SK-N-SH (cell line): ENCODE measurements around the gene TSACC. TPM values are rescaled to one million over a fixed set of nuclear protein-coding genes. Genes with fewer than 3 reads are reported as not detected.

Experiments
- CTCF ChIA-PET: fragments of 300-600, 350-600 bp; formaldehyde crosslinking; extraction: SDS; loops from one replicate; lab custom pipeline; 2021; lab: Yijun Ruan, JAX
- POLR2A ChIA-PET: fragments of 350-600 bp; sonication (Branson Sonifier 250); formaldehyde crosslinking; extraction: SDS; loops from one replicate; lab custom pipeline; 2020; ENCODE audit warnings: antibody characterized with exemption, inconsistent platforms; lab: Yijun Ruan, JAX
- DNase-seq: peaks from one replicate; pipeline ENCODE4 v3.0.0; 2012
- H2AFZ ChIP-seq: fragments of 200-600 bp; sonication (generic); 2 replicates; pipeline ENCODE4 v1.8.1; 2016; ENCODE audit warnings: antibody characterized with exemption, mild to moderate bottlenecking, low read depth
- H3F3A ChIP-seq: fragments of 200-600 bp; sonication (generic); replicated peaks from 2 replicates; pipeline ENCODE3; 2016; ENCODE audit warnings: antibody characterized with exemption, mild to moderate bottlenecking; ENCODE audit not compliant: insufficient read depth
- H3K27ac ChIP-seq, 2 experiments: fragments of 200-500 bp in 1 of 2; fragments of 200-600 bp in 1 of 2; sonication (Bioruptor generic) in 1 of 2; sonication (generic), shearing (Covaris generic) in 1 of 2; 2 replicates each; pipeline versions ENCODE4 v1.5.1 to v1.6.1; 2014 to 2016; ENCODE audit warnings: low read depth in 2 of 2, inconsistent platforms in 1 of 2, low read length in 1 of 2, mild to moderate bottlenecking in 1 of 2, mixed read lengths in 1 of 2
- H3K27me3 ChIP-seq: fragments of 200-600 bp; sonication (generic), shearing (Covaris generic); 2 replicates; pipeline ENCODE4 v1.6.1; 2016; ENCODE audit warnings: mixed run types; ENCODE audit not compliant: insufficient read depth
- H3K36me3 ChIP-seq, 2 experiments: fragments of 200-500 bp in 1 of 2; fragments of 200-600 bp in 1 of 2; sonication (Bioruptor generic) in 1 of 2; sonication (generic) in 1 of 2; replicated peaks in 1 of 2; 2 replicates each; pipeline versions ENCODE3 to v1.5.1; 2014 to 2016; ENCODE audit warnings: low read length in 1 of 2, mild to moderate bottlenecking in 1 of 2; ENCODE audit not compliant: insufficient read depth in 2 of 2, control insufficient read depth in 1 of 2
- H3K4me1 ChIP-seq, 2 experiments: fragments of 200-500 bp in 1 of 2; fragments of 200-600 bp in 1 of 2; sonication (Bioruptor generic) in 1 of 2; sonication (generic), shearing (Covaris generic) in 1 of 2; 2 replicates each; pipeline versions ENCODE4 v1.5.1 to v1.6.1; 2014 to 2016; ENCODE audit warnings: low read depth in 1 of 2, low read length in 1 of 2, mixed run types in 1 of 2; ENCODE audit not compliant: insufficient read depth in 2 of 2, control insufficient read depth in 1 of 2
- H3K4me2 ChIP-seq: fragments of 200-600 bp; sonication (generic), shearing (Covaris generic); 2 replicates; pipeline ENCODE4 v1.6.1; 2017; ENCODE audit warnings: mixed run types
- H3K4me3 ChIP-seq, 2 experiments: fragments of 200-500 bp in 1 of 2; fragments of 200-600 bp in 1 of 2; sonication (Bioruptor generic) in 1 of 2; sonication (generic), shearing (Covaris generic) in 1 of 2; 2 replicates each; pipeline versions ENCODE4 v1.5.1 to v1.8.1; 2014 to 2016; ENCODE audit warnings: low read depth in 2 of 2, inconsistent platforms in 1 of 2, low read length in 1 of 2, mild to moderate bottlenecking in 1 of 2, mixed read lengths in 1 of 2, moderate library complexity in 1 of 2
- H3K79me2 ChIP-seq: fragments of 200-600 bp; sonication (generic); 2 replicates; pipeline ENCODE4 v1.8.1; 2017; ENCODE audit warnings: mild to moderate bottlenecking; ENCODE audit not compliant: insufficient read depth
- H3K9ac ChIP-seq: fragments of 200-600 bp; sonication (generic); 2 replicates; pipeline ENCODE4 v1.6.1; 2017; ENCODE audit warnings: mixed run types
- H3K9me2 ChIP-seq: fragments of 200-600 bp; sonication (generic); 2 replicates; pipeline ENCODE4 v1.6.1; 2017; ENCODE audit warnings: mixed run types
- H3K9me3 ChIP-seq: fragments of 200-600 bp; sonication (generic); 2 replicates; pipeline ENCODE4 v1.6.1; 2017; ENCODE audit warnings: mixed run types, mild to moderate bottlenecking, moderate library complexity
- H4K20me1 ChIP-seq: fragments of 200-600 bp; sonication (generic); 2 replicates; pipeline ENCODE4 v1.6.1; 2017; ENCODE audit warnings: mild to moderate bottlenecking, mixed run types; ENCODE audit not compliant: insufficient read depth
- ELF1 ChIP-seq: IDR thresholded peaks from 2 replicates; pipeline ENCODE4 v1.4.0; 2012
- EP300 ChIP-seq, 2 experiments: IDR thresholded peaks; 2 replicates each; pipeline versions ENCODE4 v1.4.0 to v1.6.1; 2012; ENCODE audit warnings: borderline replicate concordance in 1 of 2, low read depth in 1 of 2, low read length in 1 of 2
- FOSL2 ChIP-seq: IDR thresholded peaks from 2 replicates; pipeline ENCODE4 v1.4.0; 2012; ENCODE audit warnings: low read depth, mild to moderate bottlenecking, moderate library complexity, borderline replicate concordance
- FOXJ3 ChIP-seq: sonication (generic); formaldehyde crosslinking; IDR thresholded peaks from 2 replicates; pipeline ENCODE4 v1.5.1; 2020; ENCODE audit warnings: mild to moderate bottlenecking, missing genetic modification reagents
- GABPA ChIP-seq: IDR thresholded peaks from 2 replicates; pipeline ENCODE4 v1.4.0; 2012; ENCODE audit warnings: low read depth, mild to moderate bottlenecking
- GATA2 ChIP-seq: sonication (generic); formaldehyde crosslinking; IDR thresholded peaks from 2 replicates; pipeline ENCODE4 v1.5.0; 2020; ENCODE audit warnings: mild to moderate bottlenecking, missing genetic modification reagents
- MEF2A ChIP-seq: IDR thresholded peaks from 2 replicates; pipeline ENCODE4 v1.4.0; 2012; ENCODE audit warnings: low read depth, borderline replicate concordance
- NFIC ChIP-seq: IDR thresholded peaks from 2 replicates; pipeline ENCODE4 v1.4.0; 2012; ENCODE audit warnings: borderline replicate concordance
- NRF1 ChIP-seq: IDR thresholded peaks from 2 replicates; pipeline ENCODE4 v1.6.1; 2012; ENCODE audit warnings: low read depth, mild to moderate bottlenecking, low read length
- POLR2AphosphoS5 ChIP-seq: IDR thresholded peaks from 2 replicates; pipeline ENCODE4 v1.6.1; 2012; ENCODE audit warnings: low read depth, low read length
- RAD21 ChIP-seq: IDR thresholded peaks from 2 replicates; pipeline ENCODE4 v1.6.1; 2012; ENCODE audit warnings: mild to moderate bottlenecking, low read length
- RFX5 ChIP-seq: IDR thresholded peaks from 2 replicates; pipeline ENCODE4 v1.6.1; 2012; ENCODE audit warnings: mild to moderate bottlenecking, improper control_type of control experiment, low read length
- SIN3A ChIP-seq: IDR thresholded peaks from 2 replicates; pipeline ENCODE4 v1.6.1; 2012; ENCODE audit warnings: low read depth, mild to moderate bottlenecking, low read length, moderate library complexity, borderline replicate concordance
- SMC3 ChIP-seq: IDR thresholded peaks from 2 replicates; pipeline ENCODE4 v1.6.1; 2012; ENCODE audit warnings: low read depth, low read length, improper control_type of control experiment
- TAF1 ChIP-seq: IDR thresholded peaks from 2 replicates; pipeline ENCODE4 v1.6.1; 2012; ENCODE audit warnings: low read depth, mild to moderate bottlenecking, low read length, moderate library complexity, borderline replicate concordance
- TCF12 ChIP-seq: IDR thresholded peaks from 2 replicates; pipeline ENCODE4 v1.4.0; 2012
- TEAD4 ChIP-seq: IDR thresholded peaks from 2 replicates; pipeline ENCODE4 v1.4.0; 2012; ENCODE audit warnings: mild to moderate bottlenecking, borderline replicate concordance; ENCODE audit not compliant: insufficient read depth
- WGBS: methylation state at CpG from one replicate; pipeline ENCODE4 v1.1.6; 2017; ENCODE audit warnings: low lambda C conversion rate; 5-methylcytosine and 5-hydroxymethylcytosine counted together
- polyA plus RNA-seq, 3 experiments: library from polyadenylated mRNA; depleted of rRNA; stranded (reverse); fragments of >200 nt; gene quantifications; 2 replicates each; pipeline ENCODE4 v1.2.3, GENCODE V29; 2012
- TF ChIP-seq, protein P1 (sequence below): IDR thresholded peaks from 2 replicates; pipeline ENCODE4 v1.4.0; 2012; ENCODE audit warnings: low read depth
- TF ChIP-seq, protein P2 (sequence below): IDR thresholded peaks from 2 replicates; pipeline ENCODE4 v1.4.0; 2012; ENCODE audit warnings: low read depth, borderline replicate concordance
- TF ChIP-seq, protein P3 (sequence below): fragments of 150-350 bp; IDR thresholded peaks from 2 replicates; pipeline ENCODE4 v1.6.1; 2016; ENCODE audit warnings: mild to moderate bottlenecking, low read depth, low read length

Gene TSACC
- polyA plus RNA-seq, 1 of the 3 experiments (the other 2 are of a cell fraction): 1.5 TPM

DNA sequence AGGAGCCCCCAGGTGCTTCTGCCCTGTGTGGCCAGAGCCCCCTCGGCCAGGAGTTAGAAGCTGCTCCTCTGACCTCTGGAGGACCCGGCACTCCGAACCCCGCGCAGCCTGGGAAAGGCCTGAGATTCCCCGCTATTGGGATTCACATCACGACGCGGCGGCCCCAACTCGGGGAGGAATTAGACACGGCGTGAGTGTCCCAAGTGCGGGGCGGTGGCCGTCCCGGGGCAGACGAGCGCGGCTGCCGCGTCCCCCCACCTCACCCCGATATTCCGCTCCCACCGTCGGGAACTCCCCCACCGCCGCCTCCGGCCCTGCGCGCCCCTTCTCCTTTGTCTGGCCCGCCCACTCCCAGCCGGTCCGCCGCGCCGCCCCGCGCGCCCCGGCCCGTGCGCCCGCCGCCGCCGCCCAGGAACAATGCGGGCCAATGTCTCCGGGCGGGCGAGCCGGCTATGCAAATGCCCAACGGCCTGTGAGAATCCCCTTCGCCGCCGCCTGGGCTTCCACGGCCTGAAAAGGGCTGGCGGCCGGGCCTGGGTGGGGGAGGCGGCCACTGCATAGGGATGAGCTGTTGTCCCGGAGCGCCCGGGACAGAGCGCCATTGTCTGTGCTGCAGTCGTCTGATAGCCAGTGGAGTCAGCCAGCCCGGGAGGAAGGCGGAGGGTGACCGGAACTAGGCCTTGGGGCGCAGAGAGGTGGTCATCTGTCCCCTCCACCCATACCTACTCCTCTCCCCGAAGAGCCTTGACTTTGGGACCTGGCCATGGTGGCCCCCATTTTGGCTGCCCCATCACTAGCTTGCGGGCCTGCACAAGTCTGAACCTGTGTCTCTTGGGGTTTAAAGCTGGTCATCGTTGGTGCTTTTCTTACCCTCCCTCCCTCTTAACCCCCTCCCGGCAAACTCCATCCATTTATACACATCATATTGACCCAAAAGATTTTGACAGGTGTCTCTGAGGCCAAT lies 50.1 kb downstream of the TSACC start:
- POLR2A ChIA-PET: no interaction called here
- WGBS: 91% methylated on average over 44 of the region's 73 CpGs
- H3K4me3 ChIP-seq: no peak overlapping the region
- no peaks in the 10 kb centered on the region for H3K9me3 ChIP-seq
- DNase-seq: no peak
- H3F3A ChIP-seq: no peaks in the 10 kb centered on the region
- no peaks in the 10 kb centered on the region for H4K20me1 ChIP-seq
- no peak overlapping the region for H3K27ac ChIP-seq
- CTCF ChIA-PET: interaction anchor here (1.0 to 5.7 kb wide), 3 partner anchors 13 to 57 kb away, joined by 3 to 47 read pairs (median 3); no protein-coding TSS in a partner anchor
- no peaks in the 10 kb centered on the region for H3K9me2 ChIP-seq
- H3K4me1 ChIP-seq: peaks cover 0 to 9% of the 10 kb centered on the region in 2 experiments; a peak in 1 of 4 replicates
- no peaks in the 10 kb centered on the region; the same call in 1 of the 2 replicates for H3K27me3 ChIP-seq
- H3K79me2 ChIP-seq: no peaks in the 10 kb centered on the region
- H3K9ac ChIP-seq: no peak overlapping the region
- H3K4me2 ChIP-seq: no peak overlapping the region
- TF ChIP-seq, protein P1, sequence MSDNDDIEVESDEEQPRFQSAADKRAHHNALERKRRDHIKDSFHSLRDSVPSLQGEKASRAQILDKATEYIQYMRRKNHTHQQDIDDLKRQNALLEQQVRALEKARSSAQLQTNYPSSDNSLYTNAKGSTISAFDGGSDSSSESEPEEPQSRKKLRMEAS: no peak
- TF ChIP-seq POLR2AphosphoS5: no peak
- no peak for TF ChIP-seq TAF1
- no peak for TF ChIP-seq TEAD4
- TF ChIP-seq FOXJ3 (CRISPR knock-in tag): no peak
- no peak for TF ChIP-seq GABPA
- no peak for TF ChIP-seq RAD21
- TF ChIP-seq NRF1: no peak
- TF ChIP-seq TCF12: no peak
- TF ChIP-seq RFX5: no peak
- no peak for TF ChIP-seq SIN3A
- TF ChIP-seq NFIC: no peak
- TF ChIP-seq, protein P2, sequence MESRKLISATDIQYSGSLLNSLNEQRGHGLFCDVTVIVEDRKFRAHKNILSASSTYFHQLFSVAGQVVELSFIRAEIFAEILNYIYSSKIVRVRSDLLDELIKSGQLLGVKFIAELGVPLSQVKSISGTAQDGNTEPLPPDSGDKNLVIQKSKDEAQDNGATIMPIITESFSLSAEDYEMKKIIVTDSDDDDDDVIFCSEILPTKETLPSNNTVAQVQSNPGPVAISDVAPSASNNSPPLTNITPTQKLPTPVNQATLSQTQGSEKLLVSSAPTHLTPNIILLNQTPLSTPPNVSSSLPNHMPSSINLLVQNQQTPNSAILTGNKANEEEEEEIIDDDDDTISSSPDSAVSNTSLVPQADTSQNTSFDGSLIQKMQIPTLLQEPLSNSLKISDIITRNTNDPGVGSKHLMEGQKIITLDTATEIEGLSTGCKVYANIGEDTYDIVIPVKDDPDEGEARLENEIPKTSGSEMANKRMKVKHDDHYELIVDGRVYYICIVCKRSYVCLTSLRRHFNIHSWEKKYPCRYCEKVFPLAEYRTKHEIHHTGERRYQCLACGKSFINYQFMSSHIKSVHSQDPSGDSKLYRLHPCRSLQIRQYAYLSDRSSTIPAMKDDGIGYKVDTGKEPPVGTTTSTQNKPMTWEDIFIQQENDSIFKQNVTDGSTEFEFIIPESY: no peak
- TF ChIP-seq MEF2A: no peak
- TF ChIP-seq, all 33 proteins: peak for 0
- no peaks in the 10 kb centered on the region for H3K36me3 ChIP-seq
- H2AFZ ChIP-seq: no peak overlapping the region

DNA sequence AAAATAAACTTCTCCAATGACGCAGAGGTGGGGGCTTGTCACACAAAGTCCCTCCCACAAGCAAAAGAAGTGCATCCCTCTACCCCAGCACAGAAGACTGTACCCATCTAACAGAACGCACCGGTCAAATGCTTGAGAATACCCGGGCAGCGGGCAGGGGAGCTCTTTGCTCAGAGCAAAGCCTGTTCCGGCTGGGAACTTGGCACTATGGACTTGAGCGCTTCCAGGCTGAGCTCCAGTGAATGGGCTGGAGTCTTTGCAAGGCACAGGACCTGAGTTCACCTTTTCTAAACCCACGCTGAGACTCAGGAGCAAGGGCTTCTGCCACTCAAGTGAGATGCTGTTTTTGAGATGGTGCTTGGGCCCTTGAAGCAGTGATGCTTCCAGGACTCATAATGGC lies 51.0 kb downstream of the TSACC start:
- H3K27me3 ChIP-seq: no peaks in the 10 kb centered on the region; the same call in 1 of the 2 replicates
- 88% methylated on average over 7 of the region's 8 CpGs for WGBS
- CTCF ChIA-PET: interaction anchor here (1.0 to 5.7 kb wide), 5 partner anchors 12 to 56 kb away, joined by 3 to 47 read pairs (median 4); no protein-coding TSS in a partner anchor
- no peaks in the 10 kb centered on the region for H3F3A ChIP-seq
- H3K4me3 ChIP-seq: no peak overlapping the region
- no peaks in the 10 kb centered on the region for H3K36me3 ChIP-seq
- no peak for DNase-seq
- no peaks in the 10 kb centered on the region for H3K9me3 ChIP-seq
- H3K27ac ChIP-seq: no peak overlapping the region
- no peak overlapping the region for H2AFZ ChIP-seq
- no peak overlapping the region for H3K4me2 ChIP-seq
- peaks cover 0 to 9% of the 10 kb centered on the region in 2 experiments; a peak in 1 of 4 replicates for H3K4me1 ChIP-seq
- no peaks in the 10 kb centered on the region for H3K79me2 ChIP-seq
- no peaks in the 10 kb centered on the region for H4K20me1 ChIP-seq
- no peaks in the 10 kb centered on the region for H3K9me2 ChIP-seq
- H3K9ac ChIP-seq: no peak overlapping the region
- POLR2A ChIA-PET: no interaction called here
- TF ChIP-seq EP300 (IDR thresholded peaks at IDR 0.05; ENCODE audit: borderline replicate concordance in 1 of 2, low read depth in 1 of 2, low read length in 1 of 2): no peak
- TF ChIP-seq FOSL2: no peak
- TF ChIP-seq NFIC: no peak
- TF ChIP-seq, protein P3, sequence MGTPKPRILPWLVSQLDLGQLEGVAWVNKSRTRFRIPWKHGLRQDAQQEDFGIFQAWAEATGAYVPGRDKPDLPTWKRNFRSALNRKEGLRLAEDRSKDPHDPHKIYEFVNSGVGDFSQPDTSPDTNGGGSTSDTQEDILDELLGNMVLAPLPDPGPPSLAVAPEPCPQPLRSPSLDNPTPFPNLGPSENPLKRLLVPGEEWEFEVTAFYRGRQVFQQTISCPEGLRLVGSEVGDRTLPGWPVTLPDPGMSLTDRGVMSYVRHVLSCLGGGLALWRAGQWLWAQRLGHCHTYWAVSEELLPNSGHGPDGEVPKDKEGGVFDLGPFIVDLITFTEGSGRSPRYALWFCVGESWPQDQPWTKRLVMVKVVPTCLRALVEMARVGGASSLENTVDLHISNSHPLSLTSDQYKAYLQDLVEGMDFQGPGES: no peak
- TF ChIP-seq GATA2 (CRISPR knock-in tag): no peak
- no peak for TF ChIP-seq RFX5
- TF ChIP-seq SMC3: no peak
- no peak for TF ChIP-seq ELF1
- TF ChIP-seq, all 33 proteins: peak for 0
